PFSK-1 (cell line): ENCODE measurements around the gene SRSF2.

Experiments
- FOXP2 ChIP-seq: optimal IDR thresholded peaks from 2 replicates; pipeline ENCODE3; 2011; ENCODE audit warnings: borderline replicate concordance, control low read depth, inconsistent platforms; ENCODE audit not compliant: insufficient read depth; ENCODE audit errors: extremely low read length, extremely low read depth
- POLR2AphosphoS5 ChIP-seq: IDR thresholded peaks from 2 replicates; pipeline ENCODE4 v1.6.1; 2012; ENCODE audit warnings: low read depth, mild to moderate bottlenecking, control low read depth, low read length, moderate library complexity
- SIN3A ChIP-seq: IDR thresholded peaks from 2 replicates; pipeline ENCODE4 v1.6.1; 2012; ENCODE audit warnings: mild to moderate bottlenecking, low read length, moderate library complexity, borderline replicate concordance; ENCODE audit not compliant: insufficient read depth
- TAF1 ChIP-seq: IDR thresholded peaks from 2 replicates; pipeline ENCODE4 v1.6.1; 2012; ENCODE audit warnings: low read length, control low read depth, borderline replicate concordance; ENCODE audit not compliant: insufficient read depth
- TF ChIP-seq, protein P1 (sequence below), 2 experiments: IDR thresholded peaks; 2 replicates each; pipeline versions ENCODE4 v1.6.1 to v1.8.0; 2011 to 2012; ENCODE audit warnings: low read depth in 2 of 2, low read length in 2 of 2, control low read depth in 1 of 2, inconsistent platforms in 1 of 2, mild to moderate bottlenecking in 1 of 2, moderate library complexity in 1 of 2; ENCODE audit not compliant: insufficient read depth in 1 of 2

Gene SRSF2

DNA sequence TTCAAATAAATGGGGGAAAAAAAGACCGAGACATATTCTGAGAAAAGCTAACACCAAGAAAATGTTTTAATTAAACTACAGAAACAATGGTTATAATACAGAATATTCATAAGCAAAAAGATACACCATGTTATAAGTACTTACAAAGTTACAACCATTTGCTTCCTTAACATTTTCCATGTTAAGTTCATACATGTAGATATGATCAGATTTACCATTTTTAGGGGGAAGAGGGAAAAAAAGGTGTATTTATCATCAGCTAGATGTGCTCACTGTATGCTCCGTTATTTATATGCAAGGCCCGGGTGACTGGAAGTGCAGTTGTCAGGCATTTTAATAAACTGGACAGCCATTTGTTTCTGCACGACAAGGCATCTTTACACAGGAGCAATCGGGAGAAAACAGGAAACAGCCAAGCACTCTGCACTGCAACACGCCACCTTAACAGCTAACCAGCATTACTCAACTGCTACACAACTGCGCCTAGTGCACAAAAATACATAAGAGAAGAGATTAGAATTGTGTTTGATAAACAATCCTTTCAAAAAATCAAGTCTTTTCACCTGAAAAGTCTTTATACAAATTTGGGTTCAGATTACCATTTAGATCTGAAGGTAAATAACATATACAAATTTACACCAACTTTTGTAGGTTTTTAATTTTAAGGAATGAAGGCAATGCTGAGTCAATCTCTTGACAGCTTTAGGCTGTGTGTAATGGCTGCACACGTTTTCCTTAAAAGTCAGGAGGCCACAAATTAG lies 2.9 kb downstream of the SRSF2 start:
- TF ChIP-seq, protein P1, sequence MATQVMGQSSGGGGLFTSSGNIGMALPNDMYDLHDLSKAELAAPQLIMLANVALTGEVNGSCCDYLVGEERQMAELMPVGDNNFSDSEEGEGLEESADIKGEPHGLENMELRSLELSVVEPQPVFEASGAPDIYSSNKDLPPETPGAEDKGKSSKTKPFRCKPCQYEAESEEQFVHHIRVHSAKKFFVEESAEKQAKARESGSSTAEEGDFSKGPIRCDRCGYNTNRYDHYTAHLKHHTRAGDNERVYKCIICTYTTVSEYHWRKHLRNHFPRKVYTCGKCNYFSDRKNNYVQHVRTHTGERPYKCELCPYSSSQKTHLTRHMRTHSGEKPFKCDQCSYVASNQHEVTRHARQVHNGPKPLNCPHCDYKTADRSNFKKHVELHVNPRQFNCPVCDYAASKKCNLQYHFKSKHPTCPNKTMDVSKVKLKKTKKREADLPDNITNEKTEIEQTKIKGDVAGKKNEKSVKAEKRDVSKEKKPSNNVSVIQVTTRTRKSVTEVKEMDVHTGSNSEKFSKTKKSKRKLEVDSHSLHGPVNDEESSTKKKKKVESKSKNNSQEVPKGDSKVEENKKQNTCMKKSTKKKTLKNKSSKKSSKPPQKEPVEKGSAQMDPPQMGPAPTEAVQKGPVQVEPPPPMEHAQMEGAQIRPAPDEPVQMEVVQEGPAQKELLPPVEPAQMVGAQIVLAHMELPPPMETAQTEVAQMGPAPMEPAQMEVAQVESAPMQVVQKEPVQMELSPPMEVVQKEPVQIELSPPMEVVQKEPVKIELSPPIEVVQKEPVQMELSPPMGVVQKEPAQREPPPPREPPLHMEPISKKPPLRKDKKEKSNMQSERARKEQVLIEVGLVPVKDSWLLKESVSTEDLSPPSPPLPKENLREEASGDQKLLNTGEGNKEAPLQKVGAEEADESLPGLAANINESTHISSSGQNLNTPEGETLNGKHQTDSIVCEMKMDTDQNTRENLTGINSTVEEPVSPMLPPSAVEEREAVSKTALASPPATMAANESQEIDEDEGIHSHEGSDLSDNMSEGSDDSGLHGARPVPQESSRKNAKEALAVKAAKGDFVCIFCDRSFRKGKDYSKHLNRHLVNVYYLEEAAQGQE (IDR thresholded peaks at IDR 0.05; ENCODE audit: insufficient read depth in 1 of 2, low read depth in 2 of 2, low read length in 2 of 2): no peak
- TF ChIP-seq POLR2AphosphoS5 (peak; percentile 57), TAF1 (no peak), FOXP2 (no peak), SIN3A (no peak; the same call in 1 of the 2 replicates)

DNA sequence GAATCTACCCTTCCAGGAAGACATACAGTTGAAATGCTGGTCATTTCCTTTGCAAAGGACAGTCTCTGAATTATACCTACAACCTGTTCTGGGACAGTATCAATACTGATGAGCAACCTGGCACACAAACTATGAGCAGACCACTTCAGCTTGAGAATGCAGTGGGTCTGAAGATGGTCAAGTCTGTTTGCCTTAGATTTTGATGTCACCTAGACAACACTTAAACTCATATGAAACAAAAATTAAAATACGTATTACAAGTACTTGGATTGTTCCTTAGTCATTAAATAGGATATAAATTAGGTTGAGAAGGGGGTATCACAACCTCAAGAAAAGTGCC lies 3.5 kb downstream of the SRSF2 start:
- TF ChIP-seq TAF1 (no peak), SIN3A (no peak), POLR2AphosphoS5 (no peak), FOXP2 (no peak)
- TF ChIP-seq, protein P1 (IDR thresholded peaks at IDR 0.05; ENCODE audit: insufficient read depth in 1 of 2, low read depth in 2 of 2, low read length in 2 of 2): no peak

DNA sequence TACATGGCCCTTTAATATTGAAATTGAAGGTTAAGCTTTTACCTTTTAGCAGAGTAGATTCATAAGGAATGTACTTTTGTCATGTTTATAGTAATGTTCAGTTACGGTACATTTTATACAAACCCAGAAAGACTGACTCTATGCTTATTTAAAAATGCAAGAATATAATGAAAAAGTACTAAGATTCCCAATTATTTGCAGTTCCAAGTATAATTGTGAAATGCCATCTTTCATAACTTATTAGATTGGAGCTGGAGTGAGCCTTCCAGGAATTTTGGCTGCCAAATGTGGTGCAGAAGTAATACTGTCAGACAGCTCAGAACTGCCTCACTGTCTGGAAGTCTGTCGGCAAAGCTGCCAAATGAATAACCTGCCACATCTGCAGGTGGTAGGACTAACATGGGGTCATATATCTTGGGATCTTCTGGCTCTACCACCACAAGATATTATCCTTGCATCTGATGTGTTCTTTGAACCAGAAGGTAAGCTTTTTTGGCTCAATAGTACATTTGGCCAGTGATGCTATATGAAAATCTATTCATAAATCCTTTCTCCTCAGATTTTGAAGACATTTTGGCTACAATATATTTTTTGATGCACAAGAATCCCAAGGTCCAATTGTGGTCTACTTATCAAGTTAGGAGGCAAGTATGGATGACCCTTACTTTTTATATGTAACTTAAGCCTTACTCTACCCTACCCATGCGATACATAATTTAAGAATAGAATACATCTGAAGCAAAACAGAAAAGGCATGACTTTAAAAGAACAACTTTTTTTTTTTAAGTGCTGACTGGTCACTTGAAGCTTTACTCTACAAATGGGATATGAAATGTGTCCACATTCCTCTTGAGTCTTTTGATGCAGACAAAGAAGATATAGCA lies 4.2 kb downstream of the SRSF2 start:
- TF ChIP-seq SIN3A (0 out of 2 replicates have a peak, but pooled peaks have one; percentile 11), TAF1 (no peak), POLR2AphosphoS5 (peak; percentile 61), FOXP2 (no peak)
- TF ChIP-seq, protein P1 (IDR thresholded peaks at IDR 0.05; ENCODE audit: insufficient read depth in 1 of 2, low read depth in 2 of 2, low read length in 2 of 2): no peak

DNA sequence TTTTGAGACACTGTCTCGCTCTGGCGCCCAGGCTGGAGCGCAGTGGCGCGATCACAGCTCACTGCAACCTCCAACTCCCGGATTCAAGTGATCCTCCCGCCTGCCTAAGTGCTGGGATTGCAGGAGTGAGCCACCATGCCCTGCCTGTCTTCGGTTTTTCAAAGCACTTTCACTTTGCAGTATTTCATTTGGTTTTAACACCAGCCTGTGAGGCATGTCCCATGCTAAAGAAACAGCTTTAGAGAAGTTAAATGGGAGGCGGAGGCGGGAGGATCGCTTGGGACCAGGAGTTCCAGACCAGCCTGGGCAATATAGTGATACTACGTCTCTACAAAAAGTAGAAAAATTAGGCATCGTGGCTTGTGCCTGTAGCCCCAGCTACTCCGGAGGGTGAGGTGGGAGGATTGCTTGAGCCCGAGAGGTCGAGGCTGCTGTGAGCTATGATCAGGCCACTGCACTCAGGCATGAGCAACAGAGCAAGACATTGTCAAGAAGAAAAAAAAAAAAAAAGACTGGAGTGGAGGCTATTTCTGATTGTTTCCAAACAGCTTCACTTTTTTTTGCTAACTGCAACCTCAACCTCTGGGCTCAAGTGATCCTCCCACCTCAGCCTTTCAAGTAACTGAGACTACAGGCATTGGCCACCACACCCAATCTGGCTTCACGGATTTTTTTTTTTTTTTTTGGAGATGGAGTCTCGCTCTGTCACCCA lies 9.2 kb downstream of the SRSF2 start:
- no peak for TF ChIP-seq POLR2AphosphoS5
- peak; percentile 11; the same call in 1 of the 2 replicates for TF ChIP-seq TAF1
- no peak for TF ChIP-seq SIN3A
